GM18519 (cell line): Measurements from ENCODE around the gene RCHY1.
"Not testable (repeated sequence)": the region's sequence is repeated elsewhere in the genome, so short reads cannot be mapped to it uniquely, and the experiment has no call there.

Experiments used
- ATAC-seq: cut with Tn5 transposase; IDR thresholded peaks from one replicate; pipeline ENCODE4 v1.9.1; 2021; ENCODE audit warnings: mild to moderate bottlenecking, moderate library complexity; ENCODE audit not compliant: unreplicated experiment, low FRiP score

RCHY1 gene

GRCh38 chr4:75519452-75519851 lies 5.2 kb upstream of the RCHY1 start:
- ATAC-seq = not testable (repeated sequence)

DNA sequence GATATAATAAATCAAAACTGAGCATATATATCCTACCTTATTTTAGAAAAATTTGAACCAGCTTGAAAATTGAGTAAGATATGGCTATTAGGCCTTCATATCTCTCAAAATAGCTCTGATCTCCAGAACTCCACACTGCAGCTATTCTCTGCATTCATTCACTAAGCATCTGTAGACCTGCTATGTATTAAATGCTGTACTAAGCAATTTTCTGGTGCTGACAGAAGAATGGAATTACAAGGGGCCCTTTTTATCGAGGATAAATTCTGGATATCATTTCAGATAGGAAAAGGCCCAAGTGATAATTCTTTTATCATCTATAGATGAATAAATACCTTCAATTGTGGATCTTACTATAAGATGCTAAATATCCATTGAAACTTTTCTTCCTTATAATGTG lies 1.9 kb upstream of the RCHY1 start:
- no peak for ATAC-seq

DNA sequence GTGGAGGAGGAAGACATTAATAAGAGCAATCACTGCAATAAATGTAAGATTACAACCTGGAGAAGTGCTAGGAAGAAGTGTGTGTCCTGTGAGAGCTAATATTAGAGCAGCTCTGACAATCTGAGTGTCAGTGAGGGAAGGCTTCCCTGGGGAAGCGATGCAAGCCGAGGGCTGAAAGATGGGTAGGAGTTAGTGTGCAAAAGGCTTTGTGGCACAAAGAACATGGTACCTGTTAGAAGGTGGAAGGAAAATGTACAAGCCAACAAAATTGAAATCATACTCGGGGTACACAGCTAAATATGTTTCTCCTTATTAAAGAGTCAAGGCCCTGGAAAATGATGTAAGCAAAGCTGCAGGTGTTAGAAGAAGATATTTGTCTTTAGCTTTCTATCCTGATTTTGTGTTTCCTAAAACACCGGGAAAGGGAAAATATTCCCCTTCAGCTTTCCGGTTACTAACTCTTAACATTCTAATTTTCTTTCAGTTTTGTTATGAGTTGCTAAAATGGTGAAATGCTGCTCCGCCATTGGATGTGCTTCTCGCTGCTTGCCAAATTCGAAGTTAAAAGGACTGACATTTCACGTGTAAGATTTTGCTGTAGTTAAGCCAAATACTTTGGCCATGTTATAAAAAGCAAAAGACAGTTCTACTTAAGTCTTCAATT lies 878 bp upstream of the RCHY1 start:
- ATAC-seq = peak; percentile 0

GRCh38 chr4:75513526-75514130 lies 575 bp downstream of the RCHY1 start:
- ATAC-seq = no peak

DNA sequence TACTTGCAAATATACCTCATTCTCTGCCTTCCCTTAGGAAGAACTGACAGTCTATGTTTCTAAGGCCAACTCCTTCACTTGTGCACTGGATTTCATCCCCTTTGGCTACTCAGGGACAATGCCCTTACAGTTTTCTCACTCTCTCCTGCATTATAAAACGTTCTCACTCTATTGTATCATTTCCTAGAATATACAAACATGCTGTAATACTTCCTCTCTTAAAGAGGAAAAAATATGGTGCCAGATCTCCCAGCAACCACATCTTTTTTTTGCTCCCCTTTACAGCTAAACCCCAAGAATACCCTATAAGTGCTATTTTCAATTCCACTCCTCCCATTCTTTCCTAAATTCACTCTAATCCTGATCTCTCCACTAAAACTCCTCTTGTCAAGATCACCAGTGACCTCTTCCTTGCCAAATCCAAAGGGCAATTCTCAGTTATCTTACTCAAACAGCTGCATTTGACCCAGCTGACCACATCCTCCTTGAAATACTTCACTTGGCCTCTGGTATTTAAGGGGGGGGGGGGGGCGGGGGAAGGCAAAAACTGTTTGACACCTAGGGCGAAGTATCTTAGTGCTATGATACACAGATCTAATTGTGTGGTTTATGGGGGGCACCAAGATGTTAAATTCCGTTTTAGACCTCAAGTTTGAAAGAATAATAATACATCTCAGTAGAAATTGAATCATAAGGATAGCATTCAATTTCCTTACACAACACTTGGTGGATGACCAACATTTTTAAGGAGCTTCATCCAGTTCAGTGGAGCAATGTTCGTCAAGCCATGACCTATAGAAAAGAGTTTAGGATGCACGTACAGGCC lies 1.6 kb downstream of the RCHY1 start:
- ATAC-seq = no peak

DNA sequence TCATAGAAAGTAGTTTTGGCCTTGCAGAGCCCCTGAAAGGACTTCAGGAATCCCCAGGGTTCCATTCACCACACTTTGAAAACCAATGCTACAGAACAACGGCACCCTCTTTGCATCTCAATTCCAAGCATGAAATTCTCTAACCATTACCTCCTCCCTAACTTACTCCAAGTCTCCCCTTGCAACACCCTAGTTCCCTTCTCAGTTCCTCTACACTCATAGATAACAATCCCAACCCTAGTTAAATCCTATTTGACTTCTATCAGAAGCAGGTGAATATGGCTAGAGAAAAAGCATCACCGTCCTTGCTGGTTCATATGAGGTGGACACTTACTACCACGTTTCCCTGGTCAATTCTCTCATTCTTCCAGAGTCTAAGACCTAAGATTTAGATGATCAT lies 2.4 kb downstream of the RCHY1 start:
- ATAC-seq = no peak

GRCh38 chr4:75509592-75509991 lies 4.6 kb downstream of the RCHY1 start:
- ATAC-seq = not testable (repeated sequence)

DNA sequence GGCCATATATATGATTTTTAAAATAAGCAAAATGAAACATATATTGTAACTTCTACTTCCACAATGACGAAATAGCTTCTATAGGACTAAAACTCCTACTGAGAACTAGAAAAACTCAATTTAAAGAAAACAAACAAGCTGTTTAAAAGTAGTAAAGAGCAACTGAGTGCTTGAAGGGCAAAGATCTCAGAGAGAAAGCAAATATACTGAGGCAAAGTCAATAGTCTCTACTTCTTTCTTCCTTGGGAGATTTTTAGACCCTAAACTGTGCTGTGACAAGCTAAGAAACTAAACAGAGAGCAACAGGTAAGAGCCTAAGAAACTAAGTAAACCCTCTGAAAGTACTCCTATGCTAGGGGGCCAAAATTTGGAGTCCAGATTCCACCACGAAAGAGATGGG lies 8.6 kb downstream of the RCHY1 start:
- no peak for ATAC-seq

DNA sequence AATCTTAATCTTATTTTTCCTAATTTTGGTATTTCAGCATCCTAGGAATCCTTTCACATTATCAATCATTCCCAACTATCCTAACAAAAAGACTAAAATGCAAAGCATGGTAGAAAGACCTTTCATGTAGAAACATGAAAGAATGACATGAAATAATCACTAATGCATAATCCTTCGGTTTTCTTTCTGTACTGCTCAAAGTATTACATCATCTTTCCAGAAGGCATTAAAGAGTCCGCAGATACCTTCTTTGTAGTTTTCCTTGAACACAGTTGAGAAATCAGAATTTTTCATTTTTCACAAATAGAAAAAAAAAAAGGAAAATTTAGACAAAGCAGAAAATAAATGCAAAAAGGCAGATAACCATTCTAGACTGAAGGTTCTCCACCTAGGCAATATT lies 11.5 kb downstream of the RCHY1 start:
- ATAC-seq = no peak

- no peak for ATAC-seq
Measured at GRCh38 chr4:75499900-75500299, 14.3 kb downstream of the RCHY1 start.

GRCh38 chr4:75498041-75498440 lies 16.2 kb downstream of the RCHY1 start:
- ATAC-seq = no peak

- no peak for ATAC-seq
Measured at GRCh38 chr4:75497133-75497532, 17.1 kb downstream of the RCHY1 start.

DNA sequence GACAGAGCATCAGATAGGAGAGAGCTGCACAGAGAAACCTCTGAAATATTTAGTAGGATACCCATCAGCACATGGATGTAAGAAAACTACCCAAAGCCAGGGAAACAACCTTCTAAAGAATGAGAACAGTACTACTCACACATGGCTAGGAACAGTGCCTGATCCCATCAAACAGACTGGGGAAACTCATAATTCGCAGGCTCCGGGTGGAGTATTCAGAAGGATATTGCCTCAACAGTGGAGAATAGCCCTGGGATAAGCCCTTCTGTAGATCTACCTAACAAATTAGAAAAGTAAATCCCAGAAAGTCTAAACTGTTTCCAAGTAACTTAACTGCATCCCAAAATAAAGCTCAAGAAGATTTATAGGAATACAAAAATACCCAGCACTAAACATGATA lies 17.8 kb downstream of the RCHY1 start:
- no peak for ATAC-seq

DNA sequence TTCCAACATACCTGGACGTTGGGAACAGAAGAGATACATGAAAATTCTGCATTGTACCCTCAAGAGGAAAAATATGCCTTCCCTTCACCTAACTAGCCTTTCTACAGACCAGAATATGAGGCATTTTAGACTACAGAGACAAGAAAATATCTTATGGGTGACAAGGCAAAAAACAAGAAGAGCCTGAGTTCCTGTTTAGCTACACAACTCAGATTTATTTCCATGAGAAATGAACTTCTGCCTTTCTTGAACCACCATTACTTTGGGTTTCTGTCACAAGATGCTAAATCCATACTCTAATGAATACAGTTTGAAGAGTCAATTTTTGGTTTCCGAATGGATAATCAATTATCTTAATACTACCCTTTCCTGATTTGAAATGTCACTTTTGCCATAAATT lies 18.7 kb downstream of the RCHY1 start:
- ATAC-seq = no peak

DNA sequence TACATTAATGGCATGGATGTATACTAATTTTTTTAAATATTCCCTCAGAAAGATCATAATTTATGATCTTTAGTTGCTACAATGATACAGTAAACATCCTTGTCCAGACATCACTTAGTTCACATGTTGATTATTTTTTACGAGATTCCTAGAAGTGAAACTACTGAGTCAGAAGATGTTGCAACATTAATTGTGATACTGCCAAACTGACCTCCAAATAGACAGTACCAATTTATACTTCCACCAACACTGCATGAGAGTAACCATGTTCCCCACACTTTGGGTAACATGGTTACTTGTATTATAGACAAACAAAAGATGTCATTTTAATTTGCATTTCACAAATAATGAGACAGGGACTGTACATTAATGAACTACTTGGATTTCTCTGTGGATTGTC lies 19.6 kb downstream of the RCHY1 start:
- ATAC-seq = no peak

DNA sequence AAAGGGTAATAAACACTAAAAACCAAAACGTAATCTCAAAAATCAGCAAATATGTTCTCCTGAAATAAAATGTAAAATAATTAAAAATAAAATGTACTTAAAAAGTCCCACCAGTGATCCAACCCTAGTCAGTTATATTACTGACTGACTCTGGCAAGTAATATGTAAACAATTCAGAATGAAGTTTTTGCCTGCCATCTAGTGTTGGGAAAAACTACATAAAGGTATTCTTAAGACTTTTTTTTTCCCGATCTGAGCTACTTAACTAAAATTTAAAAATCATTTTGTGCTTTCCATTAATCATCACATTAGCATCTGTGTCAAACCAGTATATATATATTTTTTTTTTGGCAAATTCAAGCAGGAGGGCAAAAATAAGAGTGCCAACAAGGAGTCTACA lies 24.0 kb downstream of the RCHY1 start:
- ATAC-seq = no peak

- ATAC-seq = no peak
Measured at GRCh38 chr4:75484190-75484589, 30.0 kb downstream of the RCHY1 start.

GRCh38 chr4:75477201-75477600 lies 37.0 kb downstream of the RCHY1 start:
- ATAC-seq = no peak

GRCh38 chr4:75470738-75471137 lies 43.5 kb downstream of the RCHY1 start:
- ATAC-seq = no peak

DNA sequence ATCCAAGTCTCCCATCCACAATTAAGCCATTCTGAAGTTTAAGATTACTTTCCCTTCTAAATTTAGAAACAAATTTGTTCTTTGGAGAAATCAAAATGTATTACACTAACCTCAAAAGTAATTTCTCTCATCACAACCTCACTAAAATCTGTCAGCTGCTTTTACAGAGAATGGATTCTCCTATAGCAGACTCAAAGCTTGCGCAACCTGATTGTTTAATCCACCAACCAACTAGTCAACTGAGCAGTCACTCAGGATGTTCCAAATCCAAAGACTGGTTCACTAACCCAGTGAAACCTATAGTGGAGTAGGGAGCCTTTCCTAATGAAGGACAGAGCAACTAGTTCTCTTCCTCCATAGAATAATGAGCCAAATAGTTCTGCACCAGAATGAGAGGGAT lies 44.3 kb downstream of the RCHY1 start:
- no peak for ATAC-seq

DNA sequence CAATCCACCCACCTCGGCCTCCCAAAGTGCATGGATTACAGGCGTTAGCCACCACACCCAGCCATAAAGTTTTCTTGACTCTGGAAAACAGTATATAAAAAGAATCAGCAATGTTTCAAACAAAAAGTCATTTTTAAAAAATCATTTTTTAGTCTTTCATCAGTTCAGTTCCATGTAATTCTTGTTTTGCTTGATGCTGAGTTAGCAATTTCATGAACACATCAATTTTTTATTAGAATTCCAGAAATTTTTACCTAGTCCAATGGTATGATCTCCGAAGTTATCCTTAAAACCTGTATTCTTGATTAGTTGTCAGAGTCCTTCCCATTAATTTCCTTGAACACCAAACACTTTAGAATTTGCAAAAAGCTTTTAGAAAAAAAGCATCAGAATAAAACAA lies 56.8 kb downstream of the RCHY1 start:
- no peak for ATAC-seq

- ATAC-seq = no peak
Measured at GRCh38 chr4:75434105-75434504, 80.1 kb downstream of the RCHY1 start.
